Measurements from ENCODE around the gene PROZ.

Gene PROZ

GRCh38 chr13:113113846-113114271 lies 44.6 kb upstream of the PROZ start:
- H3K4me3 ChIP-seq (ENCODE audit: low read depth, low read length) = no peak overlapping the region
- no peak for TF ChIP-seq CTCF (IDR thresholded peaks at IDR 0.05; ENCODE audit: low read depth, low read length)

GRCh38 chr13:113114511-113115362 lies 43.7 kb upstream of the PROZ start:
- no peak overlapping the region for H3K4me3 ChIP-seq (ENCODE audit: low read depth, low read length)
- TF ChIP-seq CTCF (IDR thresholded peaks at IDR 0.05; ENCODE audit: low read depth, low read length) = no peak

- TF ChIP-seq CTCF (IDR thresholded peaks at IDR 0.05; ENCODE audit: low read depth, low read length) = no peak
- no peak overlapping the region for H3K4me3 ChIP-seq (ENCODE audit: low read depth, low read length)
Observed at GRCh38 chr13:113115363-113116205, 42.9 kb upstream of the PROZ start.

GRCh38 chr13:113116206-113116800 lies 42.1 kb upstream of the PROZ start:
- no peak overlapping the region for H3K4me3 ChIP-seq (ENCODE audit: low read depth, low read length)
- no peak for TF ChIP-seq CTCF (IDR thresholded peaks at IDR 0.05; ENCODE audit: low read depth, low read length)

GRCh38 chr13:113116871-113117271 lies 41.6 kb upstream of the PROZ start:
- no peak overlapping the region for H3K4me3 ChIP-seq (ENCODE audit: low read depth, low read length)
- TF ChIP-seq CTCF (IDR thresholded peaks at IDR 0.05; ENCODE audit: low read depth, low read length) = no peak

GRCh38 chr13:113117335-113117872 lies 41.0 kb upstream of the PROZ start:
- H3K4me3 ChIP-seq (ENCODE audit: low read depth, low read length) = no peak overlapping the region
- no peak for TF ChIP-seq CTCF (IDR thresholded peaks at IDR 0.05; ENCODE audit: low read depth, low read length)

Measured in WI38 (cell line).